NCI-H82 treated with DMSO at 0.1 percent for 48 hours (cell line): ENCODE results near the gene C10orf105.

Experiments
- DNase-seq: peaks from one replicate; lab custom pipeline; 2025; ENCODE audit not compliant: unreplicated experiment; lab: John Stamatoyannopoulos, UW

C10orf105 gene

GRCh38 chr10:71737834-71738197 is 18.2 kb upstream of the C10orf105 start:
- no peak for DNase-seq

GRCh38 chr10:71737001-71737833 is 17.6 kb upstream of the C10orf105 start:
- DNase-seq: no peak

- no peak for DNase-seq
Observed at GRCh38 chr10:71736570-71736952, 17.0 kb upstream of the C10orf105 start.

- DNase-seq: no peak
Observed at GRCh38 chr10:71735709-71736569, 16.4 kb upstream of the C10orf105 start.

GRCh38 chr10:71734797-71735196 is 15.2 kb upstream of the C10orf105 start:
- no peak for DNase-seq

- DNase-seq: no peak
Observed at GRCh38 chr10:71731791-71732190, 12.2 kb upstream of the C10orf105 start.

GRCh38 chr10:71729161-71729636 is 9.6 kb upstream of the C10orf105 start:
- DNase-seq: no peak

- DNase-seq: peak; percentile 42
Observed at GRCh38 chr10:71727738-71728737, 8.5 kb upstream of the C10orf105 start.

GRCh38 chr10:71727105-71727737 is 7.6 kb upstream of the C10orf105 start:
- DNase-seq: no peak

GRCh38 chr10:71726580-71727104 is 7.1 kb upstream of the C10orf105 start:
- DNase-seq: no peak

GRCh38 chr10:71725998-71726579 is 6.5 kb upstream of the C10orf105 start:
- DNase-seq: no peak

GRCh38 chr10:71725249-71725648 is 5.7 kb upstream of the C10orf105 start:
- no peak for DNase-seq

GRCh38 chr10:71724539-71724938 is 5.0 kb upstream of the C10orf105 start:
- DNase-seq: no peak

- no peak for DNase-seq
Observed at GRCh38 chr10:71723311-71723710, 3.7 kb upstream of the C10orf105 start.

- DNase-seq: no peak
Observed at GRCh38 chr10:71722849-71723248, 3.3 kb upstream of the C10orf105 start.

- DNase-seq: no peak
Observed at GRCh38 chr10:71721313-71721712, 1.7 kb upstream of the C10orf105 start.

GRCh38 chr10:71720288-71720687 is 710 bp upstream of the C10orf105 start:
- no peak for DNase-seq

- DNase-seq: no peak
Observed at GRCh38 chr10:71719042-71719441, 536 bp downstream of the C10orf105 start.

GRCh38 chr10:71718165-71718698 is 1.3 kb downstream of the C10orf105 start:
- DNase-seq: no peak
